BE2C (cell line): ENCODE measurements around the gene ERC1.

Experiments
- DNase-seq: peaks from one replicate; pipeline ENCODE4 v3.0.0-alpha.2; 2020
- H3K27me3 ChIP-seq: fragments of 250-450 bp; sonication (Bioruptor Pico); 2 replicates; pipeline ENCODE4 v1.5.1; 2020; ENCODE audit warnings: mild to moderate bottlenecking
- H3K36me3 ChIP-seq: fragments of 250-450 bp; sonication (Bioruptor Pico); 2 replicates; pipeline ENCODE4 v1.5.1; 2020; ENCODE audit warnings: mild to moderate bottlenecking
- H3K4me1 ChIP-seq: fragments of 250-450 bp; sonication (Bioruptor Pico); 2 replicates; pipeline ENCODE4 v1.5.1; 2020
- H3K4me3 ChIP-seq: 2 replicates; pipeline ENCODE4 v1.5.1; 2011; ENCODE audit warnings: low read depth, low read length
- H3K9me3 ChIP-seq: fragments of 250-450 bp; sonication (Bioruptor Pico); 2 replicates; pipeline ENCODE4 v1.5.1; 2020
- CTCF ChIP-seq: IDR thresholded peaks from 2 replicates; pipeline ENCODE4 v1.5.1; 2012; ENCODE audit warnings: mild to moderate bottlenecking, low read depth, low read length

The ERC1 gene

GRCh38 chr12:1356285-1356684, 365.3 kb downstream of the ERC1 start:
- DNase-seq, result no peak
- Histone ChIP-seq H3K9me3 (no peaks in the 10 kb centered on the region; the same call in 1 of the 2 replicates), H3K4me1 (no peaks in the 10 kb centered on the region), H3K27me3 (no peaks in the 10 kb centered on the region), H3K36me3 (no peaks in the 10 kb centered on the region; the same call in 1 of the 2 replicates), H3K4me3 (no peak overlapping the region)
- TF ChIP-seq CTCF, result no peak

GRCh38 chr12:1357171-1357570, 366.1 kb downstream of the ERC1 start:
- no peak overlapping the region for H3K4me3 ChIP-seq
- H3K4me1 ChIP-seq, result no peaks in the 10 kb centered on the region
- TF ChIP-seq CTCF, result no peak
- no peaks in the 10 kb centered on the region; the same call in 1 of the 2 replicates for H3K9me3 ChIP-seq
- no peaks in the 10 kb centered on the region; the same call in 1 of the 2 replicates for H3K36me3 ChIP-seq
- DNase-seq, result no peak
- no peaks in the 10 kb centered on the region for H3K27me3 ChIP-seq

- Histone ChIP-seq H3K9me3 (no peaks in the 10 kb centered on the region; the same call in 1 of the 2 replicates), H3K36me3 (no peaks in the 10 kb centered on the region; the same call in 1 of the 2 replicates), H3K4me1 (no peaks in the 10 kb centered on the region), H3K4me3 (no peak overlapping the region), H3K27me3 (no peaks in the 10 kb centered on the region)
- DNase-seq, result no peak
- no peak for TF ChIP-seq CTCF
Observed at GRCh38 chr12:1357711-1358110, 366.7 kb downstream of the ERC1 start.

- no peak for DNase-seq
- H3K4me1 ChIP-seq, result no peaks in the 10 kb centered on the region
- no peaks in the 10 kb centered on the region for H3K9me3 ChIP-seq
- no peaks in the 10 kb centered on the region for H3K27me3 ChIP-seq
- TF ChIP-seq CTCF, result no peak
- no peak overlapping the region for H3K4me3 ChIP-seq
- no peaks in the 10 kb centered on the region; the same call in 1 of the 2 replicates for H3K36me3 ChIP-seq
Observed at GRCh38 chr12:1360441-1361210, 369.6 kb downstream of the ERC1 start.

- no peaks in the 10 kb centered on the region for H3K4me1 ChIP-seq
- DNase-seq, result no peak
- H3K36me3 ChIP-seq, result no peaks in the 10 kb centered on the region
- TF ChIP-seq CTCF, result no peak
- no peak overlapping the region for H3K4me3 ChIP-seq
- no peaks in the 10 kb centered on the region for H3K9me3 ChIP-seq
- H3K27me3 ChIP-seq, result no peaks in the 10 kb centered on the region
Observed at GRCh38 chr12:1362143-1362662, 371.2 kb downstream of the ERC1 start.

- no peak for DNase-seq
- H3K4me3 ChIP-seq, result no peak overlapping the region
- H3K36me3 ChIP-seq, result no peaks in the 10 kb centered on the region
- no peaks in the 10 kb centered on the region for H3K4me1 ChIP-seq
- H3K9me3 ChIP-seq, result no peaks in the 10 kb centered on the region
- TF ChIP-seq CTCF, result no peak
- H3K27me3 ChIP-seq, result no peaks in the 10 kb centered on the region
Observed at GRCh38 chr12:1365703-1366102, 374.7 kb downstream of the ERC1 start.
